Neural cell (in vitro differentiated cells): ENCODE data around the gene STPG3.

Source experiments
- CTCF ChIP-seq: fragments of 450-650 bp; IDR thresholded peaks from 2 replicates; pipeline ENCODE4 v1.5.1; 2014; ENCODE audit warnings: antibody characterized with exemption, mild to moderate bottlenecking, moderate library complexity; ENCODE audit not compliant: poor library complexity, severe bottlenecking
- EP300 ChIP-seq: fragments of 450-650 bp; conservative IDR thresholded peaks from 2 replicates; pipeline ENCODE4 v1.6.1; 2014; ENCODE audit warnings: antibody characterized with exemption, mild to moderate bottlenecking, moderate library complexity; ENCODE audit not compliant: poor library complexity, severe bottlenecking
- POLR2AphosphoS5 ChIP-seq: IDR thresholded peaks from 2 replicates; pipeline ENCODE4 v1.6.1; 2012
- SMC3 ChIP-seq: fragments of 450-650 bp; conservative IDR thresholded peaks from 2 replicates; pipeline ENCODE4 v1.6.1; 2014; ENCODE audit warnings: antibody characterized with exemption, mild to moderate bottlenecking, moderate library complexity; ENCODE audit not compliant: poor library complexity

- no peak for TF ChIP-seq EP300
- TF ChIP-seq CTCF: no peak
- TF ChIP-seq POLR2AphosphoS5: no peak
- no peak for TF ChIP-seq SMC3
Measured at GRCh38 chr9:137263506-137263905, 12.4 kb downstream of the STPG3 start.
